ENCODE data around the gene ITGA3. TPM values are rescaled to one million over a fixed set of nuclear protein-coding genes. Genes with fewer than 3 reads are reported as not detected.
A peak's percentile ranks its signal among the peaks of the same experiment; 100 is the strongest.

Gene ITGA3
- total and polyA plus RNA-seq, 2 of the 13 experiments (the other 11 are each of a cell fraction or from before 2014, with no cell fraction given), result 0.48 to 0.69 TPM

DNA sequence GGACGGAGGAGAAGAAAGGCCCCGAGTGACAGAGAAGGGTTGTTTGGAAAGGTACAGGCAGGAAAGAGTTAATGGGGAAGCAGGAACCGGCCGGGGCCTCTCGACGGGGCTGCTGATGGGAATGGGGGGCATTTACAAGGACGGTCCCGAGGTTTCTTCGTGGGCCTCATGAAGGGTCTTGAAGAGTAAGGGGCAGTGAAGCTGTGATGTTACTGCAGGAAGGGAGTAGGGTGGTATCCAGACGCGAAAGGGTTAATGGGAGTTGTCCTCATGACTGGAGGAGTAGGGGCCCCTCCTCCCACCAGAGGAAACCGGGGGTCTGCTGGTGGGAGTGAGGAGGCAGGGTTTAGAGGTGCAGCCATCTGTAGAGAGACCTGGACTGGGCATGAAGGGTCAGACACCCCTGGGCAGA is 39.7 kb downstream of the ITGA3 start (continued):
- TF ChIP-seq, protein P1, sequence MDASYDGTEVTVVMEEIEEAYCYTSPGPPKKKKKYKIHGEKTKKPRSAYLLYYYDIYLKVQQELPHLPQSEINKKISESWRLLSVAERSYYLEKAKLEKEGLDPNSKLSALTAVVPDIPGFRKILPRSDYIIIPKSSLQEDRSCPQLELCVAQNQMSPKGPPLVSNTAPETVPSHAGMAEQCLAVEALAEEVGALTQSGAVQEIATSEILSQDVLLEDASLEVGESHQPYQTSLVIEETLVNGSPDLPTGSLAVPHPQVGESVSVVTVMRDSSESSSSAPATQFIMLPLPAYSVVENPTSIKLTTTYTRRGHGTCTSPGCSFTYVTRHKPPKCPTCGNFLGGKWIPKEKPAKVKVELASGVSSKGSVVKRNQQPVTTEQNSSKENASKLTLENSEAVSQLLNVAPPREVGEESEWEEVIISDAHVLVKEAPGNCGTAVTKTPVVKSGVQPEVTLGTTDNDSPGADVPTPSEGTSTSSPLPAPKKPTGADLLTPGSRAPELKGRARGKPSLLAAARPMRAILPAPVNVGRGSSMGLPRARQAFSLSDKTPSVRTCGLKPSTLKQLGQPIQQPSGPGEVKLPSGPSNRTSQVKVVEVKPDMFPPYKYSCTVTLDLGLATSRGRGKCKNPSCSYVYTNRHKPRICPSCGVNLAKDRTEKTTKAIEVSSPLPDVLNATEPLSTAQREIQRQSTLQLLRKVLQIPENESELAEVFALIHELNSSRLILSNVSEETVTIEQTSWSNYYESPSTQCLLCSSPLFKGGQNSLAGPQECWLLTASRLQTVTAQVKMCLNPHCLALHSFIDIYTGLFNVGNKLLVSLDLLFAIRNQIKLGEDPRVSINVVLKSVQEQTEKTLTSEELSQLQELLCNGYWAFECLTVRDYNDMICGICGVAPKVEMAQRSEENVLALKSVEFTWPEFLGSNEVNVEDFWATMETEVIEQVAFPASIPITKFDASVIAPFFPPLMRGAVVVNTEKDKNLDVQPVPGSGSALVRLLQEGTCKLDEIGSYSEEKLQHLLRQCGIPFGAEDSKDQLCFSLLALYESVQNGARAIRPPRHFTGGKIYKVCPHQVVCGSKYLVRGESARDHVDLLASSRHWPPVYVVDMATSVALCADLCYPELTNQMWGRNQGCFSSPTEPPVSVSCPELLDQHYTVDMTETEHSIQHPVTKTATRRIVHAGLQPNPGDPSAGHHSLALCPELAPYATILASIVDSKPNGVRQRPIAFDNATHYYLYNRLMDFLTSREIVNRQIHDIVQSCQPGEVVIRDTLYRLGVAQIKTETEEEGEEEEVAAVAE (CRISPR knock-in tag; IDR thresholded peaks at IDR 0.05; ENCODE audit: borderline replicate concordance), result no peak
- TF ChIP-seq, protein P2, sequence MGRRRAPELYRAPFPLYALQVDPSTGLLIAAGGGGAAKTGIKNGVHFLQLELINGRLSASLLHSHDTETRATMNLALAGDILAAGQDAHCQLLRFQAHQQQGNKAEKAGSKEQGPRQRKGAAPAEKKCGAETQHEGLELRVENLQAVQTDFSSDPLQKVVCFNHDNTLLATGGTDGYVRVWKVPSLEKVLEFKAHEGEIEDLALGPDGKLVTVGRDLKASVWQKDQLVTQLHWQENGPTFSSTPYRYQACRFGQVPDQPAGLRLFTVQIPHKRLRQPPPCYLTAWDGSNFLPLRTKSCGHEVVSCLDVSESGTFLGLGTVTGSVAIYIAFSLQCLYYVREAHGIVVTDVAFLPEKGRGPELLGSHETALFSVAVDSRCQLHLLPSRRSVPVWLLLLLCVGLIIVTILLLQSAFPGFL (CRISPR knock-in tag; IDR thresholded peaks at IDR 0.05), result no peak
- TF ChIP-seq ELF4 (CRISPR knock-in tag; IDR thresholded peaks at IDR 0.05; ENCODE audit: borderline replicate concordance), result peak; percentile 18; the same call in 1 of the 2 replicates
- TF ChIP-seq STAT5B (CRISPR knock-in tag; IDR thresholded peaks at IDR 0.05), result no peak
- TF ChIP-seq TEAD2 (CRISPR knock-in tag; IDR thresholded peaks at IDR 0.05), result 0 out of 2 replicates have a peak, but pooled peaks have one; percentile 15
- TF ChIP-seq, protein P3, sequence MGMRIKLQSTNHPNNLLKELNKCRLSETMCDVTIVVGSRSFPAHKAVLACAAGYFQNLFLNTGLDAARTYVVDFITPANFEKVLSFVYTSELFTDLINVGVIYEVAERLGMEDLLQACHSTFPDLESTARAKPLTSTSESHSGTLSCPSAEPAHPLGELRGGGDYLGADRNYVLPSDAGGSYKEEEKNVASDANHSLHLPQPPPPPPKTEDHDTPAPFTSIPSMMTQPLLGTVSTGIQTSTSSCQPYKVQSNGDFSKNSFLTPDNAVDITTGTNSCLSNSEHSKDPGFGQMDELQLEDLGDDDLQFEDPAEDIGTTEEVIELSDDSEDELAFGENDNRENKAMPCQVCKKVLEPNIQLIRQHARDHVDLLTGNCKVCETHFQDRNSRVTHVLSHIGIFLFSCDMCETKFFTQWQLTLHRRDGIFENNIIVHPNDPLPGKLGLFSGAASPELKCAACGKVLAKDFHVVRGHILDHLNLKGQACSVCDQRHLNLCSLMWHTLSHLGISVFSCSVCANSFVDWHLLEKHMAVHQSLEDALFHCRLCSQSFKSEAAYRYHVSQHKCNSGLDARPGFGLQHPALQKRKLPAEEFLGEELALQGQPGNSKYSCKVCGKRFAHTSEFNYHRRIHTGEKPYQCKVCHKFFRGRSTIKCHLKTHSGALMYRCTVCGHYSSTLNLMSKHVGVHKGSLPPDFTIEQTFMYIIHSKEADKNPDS (CRISPR knock-in tag; IDR thresholded peaks at IDR 0.05), result 0 out of 2 replicates have a peak, but pooled peaks have one; percentile 62
- peak; percentile 15; the same call in 1 of the 2 replicates for TF ChIP-seq HOXA7 (CRISPR knock-in tag; IDR thresholded peaks at IDR 0.05)
- no peak for TF ChIP-seq RCOR2 (CRISPR knock-in tag; IDR thresholded peaks at IDR 0.05)
- TF ChIP-seq, protein P4, sequence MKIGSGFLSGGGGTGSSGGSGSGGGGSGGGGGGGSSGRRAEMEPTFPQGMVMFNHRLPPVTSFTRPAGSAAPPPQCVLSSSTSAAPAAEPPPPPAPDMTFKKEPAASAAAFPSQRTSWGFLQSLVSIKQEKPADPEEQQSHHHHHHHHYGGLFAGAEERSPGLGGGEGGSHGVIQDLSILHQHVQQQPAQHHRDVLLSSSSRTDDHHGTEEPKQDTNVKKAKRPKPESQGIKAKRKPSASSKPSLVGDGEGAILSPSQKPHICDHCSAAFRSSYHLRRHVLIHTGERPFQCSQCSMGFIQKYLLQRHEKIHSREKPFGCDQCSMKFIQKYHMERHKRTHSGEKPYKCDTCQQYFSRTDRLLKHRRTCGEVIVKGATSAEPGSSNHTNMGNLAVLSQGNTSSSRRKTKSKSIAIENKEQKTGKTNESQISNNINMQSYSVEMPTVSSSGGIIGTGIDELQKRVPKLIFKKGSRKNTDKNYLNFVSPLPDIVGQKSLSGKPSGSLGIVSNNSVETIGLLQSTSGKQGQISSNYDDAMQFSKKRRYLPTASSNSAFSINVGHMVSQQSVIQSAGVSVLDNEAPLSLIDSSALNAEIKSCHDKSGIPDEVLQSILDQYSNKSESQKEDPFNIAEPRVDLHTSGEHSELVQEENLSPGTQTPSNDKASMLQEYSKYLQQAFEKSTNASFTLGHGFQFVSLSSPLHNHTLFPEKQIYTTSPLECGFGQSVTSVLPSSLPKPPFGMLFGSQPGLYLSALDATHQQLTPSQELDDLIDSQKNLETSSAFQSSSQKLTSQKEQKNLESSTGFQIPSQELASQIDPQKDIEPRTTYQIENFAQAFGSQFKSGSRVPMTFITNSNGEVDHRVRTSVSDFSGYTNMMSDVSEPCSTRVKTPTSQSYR (CRISPR knock-in tag; IDR thresholded peaks at IDR 0.05; ENCODE audit: borderline replicate concordance), result peak; percentile 30; the same call in 1 of the 2 replicates
- TF ChIP-seq ZNF30 (CRISPR knock-in tag; IDR thresholded peaks at IDR 0.05), result peak; percentile 47; the same call in 1 of the 2 replicates
- no peak for TF ChIP-seq XBP1 (CRISPR knock-in tag; IDR thresholded peaks at IDR 0.05)
- 0 out of 2 replicates have a peak, but pooled peaks have one; percentile 8 for TF ChIP-seq TP53 (CRISPR knock-in tag; conservative IDR thresholded peaks at IDR 0.05)
- TF ChIP-seq KMT2B (CRISPR knock-in tag; IDR thresholded peaks at IDR 0.05), result 0 out of 2 replicates have a peak, but pooled peaks have one; percentile 6
- TF ChIP-seq ZBTB38 (CRISPR knock-in tag; IDR thresholded peaks at IDR 0.05), result no peak
- no peak for TF ChIP-seq SMC3 (IDR thresholded peaks at IDR 0.05; ENCODE audit: low read length)
- TF ChIP-seq YEATS4 (CRISPR knock-in tag; IDR thresholded peaks at IDR 0.05; ENCODE audit: borderline replicate concordance), result peak; percentile 1; the same call in 1 of the 2 replicates
- TF ChIP-seq, protein P5, sequence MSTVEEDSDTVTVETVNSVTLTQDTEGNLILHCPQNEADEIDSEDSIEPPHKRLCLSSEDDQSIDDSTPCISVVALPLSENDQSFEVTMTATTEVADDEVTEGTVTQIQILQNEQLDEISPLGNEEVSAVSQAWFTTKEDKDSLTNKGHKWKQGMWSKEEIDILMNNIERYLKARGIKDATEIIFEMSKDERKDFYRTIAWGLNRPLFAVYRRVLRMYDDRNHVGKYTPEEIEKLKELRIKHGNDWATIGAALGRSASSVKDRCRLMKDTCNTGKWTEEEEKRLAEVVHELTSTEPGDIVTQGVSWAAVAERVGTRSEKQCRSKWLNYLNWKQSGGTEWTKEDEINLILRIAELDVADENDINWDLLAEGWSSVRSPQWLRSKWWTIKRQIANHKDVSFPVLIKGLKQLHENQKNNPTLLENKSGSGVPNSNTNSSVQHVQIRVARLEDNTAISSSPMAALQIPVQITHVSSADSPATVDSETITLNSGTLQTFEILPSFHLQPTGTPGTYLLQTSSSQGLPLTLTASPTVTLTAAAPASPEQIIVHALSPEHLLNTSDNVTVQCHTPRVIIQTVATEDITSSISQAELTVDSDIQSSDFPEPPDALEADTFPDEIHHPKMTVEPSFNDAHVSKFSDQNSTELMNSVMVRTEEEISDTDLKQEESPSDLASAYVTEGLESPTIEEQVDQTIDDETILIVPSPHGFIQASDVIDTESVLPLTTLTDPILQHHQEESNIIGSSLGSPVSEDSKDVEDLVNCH (CRISPR knock-in tag; IDR thresholded peaks at IDR 0.05), result 0 out of 2 replicates have a peak, but pooled peaks have one; percentile 16
